Mammary epithelial cell (primary cell): ENCODE data around the gene OSBPL5.
A peak's percentile ranks its signal among the peaks of the same experiment; 100 is the strongest.

Experiments used
- CTCF ChIP-seq, 2 donors: IDR thresholded peaks in 1 of 2; conservative IDR thresholded peaks in 1 of 2; 2 replicates each; pipeline ENCODE4 v1.5.1; 2011 to 2012; ENCODE audit warnings: inconsistent platforms in 2 of 2, low read length in 2 of 2, mild to moderate bottlenecking in 2 of 2, control low read depth in 1 of 2, low read depth in 1 of 2; ENCODE audit not compliant: insufficient read depth in 1 of 2; ENCODE audit errors: extremely low read depth in 1 of 2
- EZH2 ChIP-seq: IDR thresholded peaks from 2 replicates; pipeline ENCODE4 v1.6.1; 2012; ENCODE audit warnings: low read length, inconsistent platforms, borderline replicate concordance

- TF ChIP-seq CTCF (conservative IDR thresholded peaks at IDR 0.05 in 1 of 2, IDR thresholded peaks at IDR 0.05 in 1 of 2; ENCODE audit: extremely low read depth in 1 of 2, insufficient read depth in 1 of 2, low read depth in 1 of 2, low read length in 2 of 2) (peak in 1 of 2 donors; percentile 28), EZH2 (no peak)
Observed at GRCh38 chr11:3169255-3170043, 4.3 kb upstream of the OSBPL5 start.
